HG02970 (cell line): ENCODE measurements around the gene MSI2.

Source experiments
- ATAC-seq: cut with Tn5 transposase; IDR thresholded peaks from one replicate; pipeline ENCODE4 v1.9.1; 2021; ENCODE audit warnings: mild to moderate bottlenecking, moderate library complexity, moderate number of reproducible peaks; ENCODE audit not compliant: unreplicated experiment, low FRiP score

Gene MSI2

DNA sequence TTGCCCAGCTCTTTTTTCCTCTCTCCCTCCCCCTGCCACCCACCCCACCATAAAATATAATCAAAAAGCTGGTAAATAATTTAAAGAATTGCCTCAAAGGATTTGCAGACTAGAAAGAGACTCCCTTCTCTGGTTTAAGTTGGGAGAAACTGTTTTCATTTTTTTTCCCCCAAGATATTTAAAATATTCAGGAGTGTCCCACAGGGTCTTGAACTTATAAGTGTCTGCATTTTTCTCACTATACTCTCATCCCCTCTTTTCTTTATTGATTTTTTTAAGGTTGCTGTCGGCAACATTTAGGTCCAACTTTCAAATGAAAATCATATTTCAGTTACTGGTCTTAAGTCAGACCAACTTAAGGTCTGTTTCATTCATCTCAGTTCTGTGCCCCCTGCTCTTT is 210.2 kb downstream of the MSI2 start:
- no peak for ATAC-seq

GRCh38 chr17:57467226-57467625 is 210.9 kb downstream of the MSI2 start:
- ATAC-seq: no peak

DNA sequence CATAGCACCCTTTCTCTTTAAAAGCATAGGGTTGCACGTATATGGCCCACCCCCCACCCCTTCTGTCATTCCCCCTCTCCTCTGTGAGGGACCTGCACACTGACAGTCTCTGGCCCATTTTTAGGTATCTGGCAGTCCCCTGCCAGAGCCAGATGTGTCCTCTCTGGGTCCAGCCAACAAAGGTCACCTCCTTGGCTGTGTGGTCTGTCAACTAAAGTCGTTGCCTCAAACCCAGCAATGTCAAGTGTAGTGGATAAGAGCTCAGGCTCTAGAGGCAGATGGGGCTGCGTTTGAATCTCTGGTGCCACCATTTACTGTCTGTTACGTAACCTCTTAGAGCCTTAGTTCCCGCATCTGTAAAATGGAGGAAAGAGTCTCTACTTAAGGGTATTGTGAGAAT is 211.5 kb downstream of the MSI2 start:
- no peak for ATAC-seq

DNA sequence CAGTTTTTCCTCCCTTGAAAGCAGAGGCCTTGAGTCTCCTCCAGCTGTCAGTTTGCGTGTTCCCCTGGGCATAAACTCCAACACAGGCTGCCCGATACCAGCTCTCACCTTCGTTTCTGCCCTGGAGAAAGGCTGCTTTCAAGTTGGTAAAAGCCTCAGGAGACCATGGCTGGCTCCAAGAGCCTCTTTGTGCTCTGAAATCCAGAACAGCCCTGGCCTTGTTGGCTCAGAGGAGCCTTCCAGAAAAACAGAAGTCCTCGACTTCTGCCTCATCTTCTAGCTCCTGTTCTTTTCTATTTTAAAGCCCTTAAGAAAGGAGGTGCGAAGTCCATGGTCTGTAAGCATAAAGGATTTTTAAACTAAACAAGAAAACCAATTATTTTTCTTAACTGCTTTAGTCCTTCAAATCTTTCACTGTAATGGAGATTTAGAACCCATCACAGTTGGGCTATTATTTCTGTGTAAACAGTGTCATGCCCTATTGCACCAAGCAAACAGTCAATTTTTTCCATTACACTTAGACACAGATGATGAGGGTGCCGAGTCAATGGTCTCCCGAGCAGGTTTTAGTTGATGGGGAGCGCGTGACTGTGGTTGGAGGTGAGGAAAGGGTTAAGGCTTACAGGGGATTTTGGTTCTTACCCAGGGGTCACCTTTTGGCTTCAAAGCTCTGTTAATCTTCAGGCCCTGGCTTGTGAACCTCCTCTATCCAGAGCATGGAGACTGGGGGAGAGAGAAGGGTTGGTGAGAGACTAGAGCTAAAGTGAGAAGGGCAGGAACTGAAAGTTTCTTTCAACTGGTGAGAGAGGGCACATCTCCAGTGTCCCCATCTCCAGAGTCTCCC is 212.8 kb downstream of the MSI2 start:
- ATAC-seq: no peak

- no peak for ATAC-seq
Measured at GRCh38 chr17:57470906-57471305, 214.6 kb downstream of the MSI2 start.

- ATAC-seq: no peak
Measured at GRCh38 chr17:57471868-57472368, 215.6 kb downstream of the MSI2 start.

DNA sequence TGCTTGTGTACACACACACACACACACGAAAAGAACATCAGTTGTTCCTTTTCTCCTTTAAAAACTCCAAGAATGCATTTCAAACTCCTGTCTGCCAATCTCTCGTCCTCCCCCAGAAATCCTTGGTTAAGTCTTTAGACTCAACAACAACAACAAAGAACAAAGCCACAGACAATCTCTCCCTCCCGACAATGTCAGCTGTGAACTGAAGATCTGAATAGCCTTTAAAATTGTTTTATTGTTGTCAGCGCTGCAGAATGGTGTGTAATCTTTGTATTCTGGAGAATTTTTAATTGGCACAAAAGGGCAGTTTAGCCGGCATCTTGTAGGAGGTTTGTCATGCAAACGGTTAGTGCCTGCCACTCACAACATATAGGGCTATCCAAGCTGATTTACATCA is 219.5 kb downstream of the MSI2 start:
- no peak for ATAC-seq

- ATAC-seq: no peak
Measured at GRCh38 chr17:57477522-57478362, 221.4 kb downstream of the MSI2 start.

DNA sequence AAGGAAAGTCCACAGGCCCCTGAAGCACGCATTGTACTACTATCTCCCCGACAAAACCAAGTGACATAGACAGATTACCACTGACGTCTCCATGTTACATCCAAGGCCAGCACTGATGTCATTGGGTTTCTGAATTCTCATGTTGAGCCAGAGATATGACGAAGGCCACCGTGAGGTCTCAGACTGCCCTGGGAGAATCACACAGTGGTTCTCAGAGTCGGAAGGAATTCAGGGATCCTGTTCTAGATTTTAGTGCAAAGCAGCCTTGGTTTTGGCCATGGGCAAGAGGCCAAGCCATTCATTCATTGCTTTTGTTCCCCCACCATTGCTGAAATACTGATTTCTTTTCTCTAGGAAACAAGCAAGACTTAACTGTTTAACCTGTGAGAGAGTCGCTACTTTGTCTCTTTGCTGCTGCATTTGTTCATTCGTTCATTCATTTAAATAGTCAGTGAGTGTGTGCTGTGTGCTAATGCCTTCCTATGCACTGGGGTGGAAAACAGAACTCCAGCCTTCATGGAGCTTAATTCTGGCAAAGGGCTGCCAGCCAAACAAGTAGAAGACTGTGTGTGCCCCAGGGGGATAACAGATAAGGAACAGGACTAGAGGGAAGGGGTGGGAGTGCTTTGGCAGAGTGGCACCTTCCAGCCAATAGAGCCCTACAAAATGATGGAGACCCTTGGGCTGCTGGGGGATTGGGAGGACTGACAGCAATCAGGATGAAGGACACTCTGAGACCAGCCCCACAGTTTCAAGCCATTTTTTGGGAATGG is 222.3 kb downstream of the MSI2 start:
- no peak for ATAC-seq

DNA sequence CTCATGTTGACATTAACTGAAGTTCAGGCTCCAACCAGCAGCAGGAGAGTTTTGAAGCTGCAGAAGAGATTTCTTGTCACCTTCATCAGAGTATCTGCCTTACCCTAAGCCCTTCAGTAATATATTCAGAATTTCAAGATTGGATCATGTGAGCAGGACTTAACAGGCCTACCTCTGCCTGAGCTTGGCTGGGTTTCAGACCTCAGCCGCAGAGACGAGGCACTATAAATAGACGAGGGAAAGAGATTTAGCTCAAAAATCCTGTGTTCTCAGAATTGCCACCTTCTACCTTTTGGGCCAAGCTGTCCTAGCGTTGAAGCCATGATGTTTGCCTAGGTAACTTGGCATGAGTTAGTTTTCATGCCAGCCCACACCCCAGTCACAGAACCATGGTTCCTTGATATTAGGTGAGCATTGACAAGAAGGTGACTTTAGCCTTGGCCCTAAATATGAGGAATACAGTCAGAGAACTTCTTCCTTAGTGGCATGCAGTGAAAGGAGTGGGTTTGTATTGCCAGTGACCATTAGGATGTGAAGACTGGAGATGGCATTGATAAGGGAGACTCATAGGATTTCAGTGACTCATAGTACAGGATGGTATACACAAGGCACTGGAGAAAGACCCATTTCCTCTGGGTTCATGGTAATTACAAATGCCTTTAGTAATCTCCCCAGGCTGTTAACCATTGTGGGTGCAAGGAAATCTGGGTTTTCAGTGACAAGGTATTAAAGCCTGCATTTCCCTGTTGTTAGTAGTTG is 224.3 kb downstream of the MSI2 start:
- ATAC-seq: no peak

DNA sequence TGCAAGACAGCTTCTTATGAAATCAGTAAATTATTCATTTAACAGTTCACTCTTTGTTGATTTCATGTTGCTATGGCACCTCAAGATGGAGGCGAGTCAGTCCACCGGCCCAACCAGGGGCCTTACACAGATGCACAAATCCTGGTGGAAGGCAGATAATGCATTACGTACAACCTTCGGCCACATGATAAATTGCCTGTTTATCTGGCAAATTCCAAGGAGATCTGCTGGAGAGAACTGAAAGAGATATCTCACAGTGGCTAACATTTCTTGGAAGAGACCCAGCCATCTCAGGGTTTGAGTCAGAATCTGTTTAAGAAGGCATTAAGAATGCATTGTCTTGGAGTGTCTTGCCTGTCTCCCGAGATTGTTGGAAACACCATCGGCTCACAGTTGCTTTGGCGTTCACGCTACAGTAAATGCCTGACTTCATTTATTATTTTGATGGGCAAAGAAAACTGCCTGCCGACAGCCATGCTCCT is 225.6 kb downstream of the MSI2 start:
- ATAC-seq: no peak

GRCh38 chr17:57482657-57483056 is 226.3 kb downstream of the MSI2 start:
- ATAC-seq: no peak

DNA sequence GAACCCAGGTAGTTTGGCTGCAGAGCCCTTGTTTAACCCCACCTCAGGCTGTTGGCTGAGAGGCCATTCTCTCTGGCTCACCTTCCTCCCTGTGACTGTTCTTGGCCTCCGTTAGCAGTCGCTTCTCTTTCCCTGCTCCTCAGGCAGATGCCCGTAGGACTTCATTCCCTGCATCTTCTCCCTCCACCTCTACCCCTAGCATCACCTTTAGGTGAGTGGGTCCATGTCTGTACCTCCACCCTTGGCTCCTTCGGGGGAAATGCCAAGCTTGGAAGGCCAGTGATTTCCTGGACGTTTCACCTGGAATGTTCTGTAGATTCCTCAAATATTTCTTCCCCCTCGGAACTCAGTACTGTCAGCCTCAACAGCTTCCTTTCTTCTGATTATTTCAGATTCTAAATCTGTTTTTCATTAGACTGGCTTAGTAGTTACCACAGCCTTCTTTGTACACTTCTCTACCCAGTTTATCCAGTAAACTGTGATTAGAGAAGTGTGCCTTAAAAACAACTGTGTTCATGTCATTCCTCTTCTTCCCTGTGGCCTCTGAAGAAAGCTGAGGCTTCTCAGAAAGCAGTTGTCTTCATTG is 227.9 kb downstream of the MSI2 start:
- no peak for ATAC-seq

- ATAC-seq: no peak
Measured at GRCh38 chr17:57484826-57485565, 228.7 kb downstream of the MSI2 start.

- ATAC-seq: no peak
Measured at GRCh38 chr17:57485566-57485865, 229.2 kb downstream of the MSI2 start.

DNA sequence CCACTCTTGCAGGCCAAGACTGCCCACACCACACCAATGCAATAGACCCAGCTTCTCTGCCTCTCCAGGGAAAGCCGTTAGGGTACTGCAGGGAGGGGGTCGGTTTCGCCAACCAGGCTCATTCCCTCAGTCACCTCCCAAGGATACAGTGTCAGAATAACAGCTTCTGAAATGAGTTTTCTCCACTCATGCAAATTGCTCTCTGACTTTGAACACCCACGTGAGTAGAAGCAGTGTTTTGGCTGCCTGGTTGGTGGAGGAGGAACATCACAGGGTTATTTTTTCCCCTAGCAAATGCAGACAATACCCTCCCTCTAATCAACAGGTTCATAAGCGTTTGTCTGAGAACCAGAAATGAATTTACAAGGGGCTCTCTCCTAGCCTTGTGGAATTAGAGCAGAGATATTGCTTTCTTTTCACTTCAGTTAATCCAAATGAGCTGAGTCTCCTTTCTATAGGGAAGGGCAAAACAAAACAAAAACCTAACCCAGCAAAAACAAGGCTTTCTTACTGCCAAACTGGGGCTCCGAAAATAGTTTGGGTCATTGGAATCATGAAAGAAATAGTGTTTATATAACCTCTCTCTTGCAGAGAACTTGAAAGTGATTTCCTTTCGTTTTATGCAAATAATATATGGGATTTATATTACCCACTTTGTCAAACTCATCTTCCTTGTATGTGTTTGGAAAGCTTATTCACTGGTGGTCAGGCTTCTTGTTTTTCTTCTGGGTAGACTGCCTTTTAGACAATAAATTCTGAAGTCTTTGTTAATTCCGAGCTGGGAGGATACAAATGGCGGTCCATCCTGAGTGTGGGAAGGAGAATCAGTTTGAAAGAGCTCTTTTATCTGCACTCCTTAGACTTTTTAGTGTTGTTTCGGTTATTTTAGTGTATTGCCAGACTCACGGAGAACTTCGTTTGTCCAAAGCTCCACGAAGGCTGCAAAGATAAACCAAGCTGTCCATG is 229.9 kb downstream of the MSI2 start:
- ATAC-seq: no peak

DNA sequence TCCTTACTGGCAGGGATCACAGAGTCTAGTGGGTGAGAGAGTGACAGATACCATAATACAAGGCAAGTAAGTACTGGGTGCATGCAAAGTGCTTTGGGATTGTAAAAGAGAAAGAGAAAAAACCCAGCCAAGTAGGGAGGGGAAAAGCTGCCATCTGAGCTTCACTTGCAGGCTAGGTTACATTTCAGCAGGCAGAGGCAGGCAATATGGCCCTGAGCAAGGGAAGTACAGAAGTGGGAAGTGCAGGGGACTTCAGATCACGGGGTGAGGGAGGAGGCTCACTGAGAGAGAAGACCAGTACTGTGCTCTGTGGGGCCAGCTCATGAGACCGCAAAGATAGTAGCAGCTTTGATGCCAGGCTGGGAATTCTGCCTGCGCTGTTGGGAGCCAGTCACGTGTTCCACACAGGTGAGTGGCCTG is 230.6 kb downstream of the MSI2 start:
- no peak for ATAC-seq

DNA sequence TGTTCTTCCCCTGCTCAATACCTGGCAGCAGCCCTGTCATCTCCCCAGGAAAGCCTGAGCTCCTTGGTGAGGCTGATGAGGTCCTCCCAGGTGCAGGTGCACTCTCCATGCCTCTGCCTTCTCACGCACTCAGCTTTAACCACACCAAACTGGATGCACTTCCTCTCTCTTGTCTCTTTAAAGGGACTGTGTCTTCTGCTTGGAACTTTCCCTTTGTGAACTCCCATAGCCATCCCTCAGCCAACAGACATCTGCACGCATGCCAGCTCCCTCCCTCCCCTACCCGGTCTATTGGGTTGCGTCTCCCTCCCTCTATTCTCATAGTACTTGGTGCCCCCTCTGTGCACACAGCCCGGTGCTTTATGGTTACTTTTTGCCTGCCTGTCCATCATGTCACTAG is 231.2 kb downstream of the MSI2 start:
- no peak for ATAC-seq
